NOMO-1 treated with DMSO at 0.1 percent for 48 hours (cell line): ENCODE results near the gene P2RY8.
"Not testable (repeated sequence)": the region's sequence is repeated elsewhere in the genome, so short reads cannot be mapped to it uniquely, and the experiment has no call there.

Experiments
- DNase-seq: peaks from one replicate; lab custom pipeline; 2025; ENCODE audit not compliant: unreplicated experiment; lab: John Stamatoyannopoulos, UW

P2RY8 gene

GRCh38 chrX:1488745-1489144 lies 48.2 kb downstream of the P2RY8 start:
- DNase-seq: no peak

- DNase-seq: no peak
Observed at GRCh38 chrX:1488141-1488540, 48.8 kb downstream of the P2RY8 start.

DNA sequence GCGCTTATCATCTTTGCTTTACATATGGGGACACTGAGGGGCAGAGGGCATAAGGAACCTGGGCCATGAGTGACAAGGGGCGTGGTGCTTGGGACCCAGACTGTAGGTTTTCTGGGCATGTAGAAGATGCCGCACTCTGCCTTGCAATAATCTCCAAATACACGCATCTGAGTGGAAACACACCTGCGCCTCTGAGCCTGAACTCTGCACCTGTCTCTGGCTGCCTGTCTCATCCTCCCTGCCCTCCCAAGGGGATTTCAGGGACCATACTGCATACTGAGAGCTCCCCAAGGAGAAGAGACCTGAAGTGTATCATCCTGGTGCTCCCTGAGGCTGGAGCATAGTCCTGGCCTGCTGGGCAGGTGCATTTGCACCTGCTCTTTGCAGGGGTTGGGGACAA lies 49.6 kb downstream of the P2RY8 start:
- no peak for DNase-seq

DNA sequence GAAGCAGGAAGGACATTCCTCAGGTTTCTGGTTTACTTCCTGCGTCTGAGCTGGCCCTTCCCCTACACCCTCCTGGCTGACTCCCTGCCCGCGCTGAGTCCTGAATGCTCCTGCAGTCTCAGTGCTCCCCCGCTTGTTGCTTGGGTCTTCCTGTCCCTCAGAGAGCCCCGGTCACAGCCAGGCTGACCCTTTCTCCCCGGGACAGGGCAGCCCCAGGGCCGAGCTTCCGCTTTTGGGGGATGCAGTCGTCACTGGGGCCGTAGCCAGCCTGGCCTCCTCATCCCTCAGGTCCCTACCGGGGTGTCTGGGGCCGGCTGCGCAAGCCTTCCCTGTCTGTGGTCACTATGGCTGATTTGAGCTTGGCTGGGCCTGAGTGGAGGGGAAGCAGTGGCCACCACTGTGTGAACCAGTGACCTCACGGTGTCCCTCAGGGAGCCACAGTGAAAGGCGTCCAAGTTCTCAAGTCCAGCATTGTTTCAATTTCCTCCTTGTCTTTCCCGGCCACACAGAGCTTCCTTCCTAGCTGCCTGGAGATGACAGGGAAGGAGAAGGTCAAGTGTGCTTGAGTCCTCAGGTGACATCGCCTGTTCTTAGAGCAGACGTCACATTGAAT lies 50.1 kb downstream of the P2RY8 start:
- no peak for DNase-seq

DNA sequence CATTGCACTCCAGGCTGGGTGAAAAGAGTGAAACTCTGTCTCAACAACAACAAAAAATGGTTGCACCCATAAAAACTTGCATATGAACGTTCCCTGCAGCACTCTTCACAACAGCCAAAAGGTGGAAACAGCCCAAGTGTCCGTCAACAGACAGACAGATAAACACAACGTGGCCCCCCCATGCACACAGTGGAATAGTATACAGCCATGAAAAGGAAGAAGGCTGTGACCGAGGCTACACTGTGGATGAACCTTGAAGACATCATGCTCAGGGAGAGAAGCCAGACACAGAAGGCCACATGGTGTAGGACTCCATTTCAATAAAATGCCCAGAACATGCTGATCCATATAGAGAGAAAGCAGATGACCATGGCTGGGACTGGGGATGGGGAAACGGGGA lies 50.8 kb downstream of the P2RY8 start:
- DNase-seq: no peak

DNA sequence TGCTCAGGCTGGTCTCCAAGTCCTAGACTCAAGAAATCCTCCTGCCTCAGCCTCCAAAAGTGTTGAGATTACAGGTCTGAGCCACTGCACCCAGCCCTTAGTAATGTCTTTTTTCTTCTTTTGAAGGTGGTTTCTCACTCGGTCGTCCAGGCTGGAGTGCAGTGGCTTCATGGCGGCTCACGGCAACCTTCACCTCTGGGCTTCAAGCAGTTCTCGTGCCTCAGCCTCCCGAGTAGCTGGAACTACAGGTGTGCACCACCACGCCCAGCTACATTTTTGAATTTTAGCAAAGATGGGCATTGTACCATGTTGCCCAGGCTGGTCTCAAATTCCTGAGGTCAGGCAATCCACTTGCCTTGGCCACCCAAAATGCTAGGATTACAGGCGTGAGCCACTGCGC lies 52.0 kb downstream of the P2RY8 start:
- no peak for DNase-seq

DNA sequence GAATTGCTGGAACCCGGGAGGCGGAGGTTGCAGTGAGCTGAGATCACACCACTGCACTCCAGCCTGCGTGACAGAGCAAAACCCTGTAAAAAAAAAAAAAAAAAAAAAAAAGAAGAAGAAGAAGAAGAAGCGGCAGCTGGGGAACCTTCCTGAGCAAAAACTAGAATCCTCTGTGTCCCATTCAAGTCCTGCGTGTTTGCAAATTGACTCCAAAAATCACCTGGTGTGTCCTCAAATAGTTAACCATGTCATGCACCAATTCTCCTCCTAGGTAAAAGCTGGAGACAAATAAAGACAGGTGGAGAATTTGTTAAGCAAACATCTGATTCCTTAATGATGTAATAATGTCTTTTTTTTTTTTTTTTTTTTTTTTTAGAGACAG lies 52.4 kb downstream of the P2RY8 start:
- no peak for DNase-seq

DNA sequence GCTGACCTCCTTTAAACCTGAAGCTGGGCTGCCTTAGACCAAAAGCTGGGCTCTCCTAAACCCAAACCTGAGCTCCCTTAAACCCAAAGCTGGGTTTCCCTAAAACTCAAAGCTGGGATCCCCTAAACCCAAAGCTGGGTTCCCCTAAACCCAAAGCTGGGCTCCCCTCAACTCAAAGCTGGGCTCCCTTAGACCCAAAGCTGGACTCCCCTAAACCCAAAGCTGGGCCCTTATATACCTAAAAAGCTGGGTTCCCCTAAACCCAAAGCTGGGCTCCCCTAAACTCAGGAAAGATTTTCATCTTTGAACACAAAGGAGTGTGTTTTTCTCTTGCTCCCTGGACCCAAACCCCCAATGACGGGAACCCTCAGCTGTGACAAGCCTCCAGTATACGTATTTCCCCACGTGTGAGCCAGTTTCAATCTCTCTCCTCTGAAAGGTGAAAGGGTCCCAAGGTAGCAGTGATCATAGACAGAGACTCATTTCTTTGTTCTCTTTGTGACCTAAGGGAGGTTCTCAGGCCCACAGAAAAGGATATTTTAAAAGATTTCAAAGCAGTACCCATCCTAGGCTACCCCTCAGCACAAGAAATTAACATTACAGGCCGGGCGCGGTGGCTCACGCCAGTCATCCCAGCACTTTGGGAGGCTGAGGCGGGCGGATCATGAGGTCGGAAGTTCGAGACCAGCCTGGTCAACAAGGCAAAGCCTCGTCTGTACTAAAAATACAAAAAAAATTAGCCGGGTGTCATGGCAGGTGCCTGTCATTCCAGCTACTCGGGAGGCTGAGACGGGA lies 52.9 kb downstream of the P2RY8 start:
- no peak for DNase-seq

DNA sequence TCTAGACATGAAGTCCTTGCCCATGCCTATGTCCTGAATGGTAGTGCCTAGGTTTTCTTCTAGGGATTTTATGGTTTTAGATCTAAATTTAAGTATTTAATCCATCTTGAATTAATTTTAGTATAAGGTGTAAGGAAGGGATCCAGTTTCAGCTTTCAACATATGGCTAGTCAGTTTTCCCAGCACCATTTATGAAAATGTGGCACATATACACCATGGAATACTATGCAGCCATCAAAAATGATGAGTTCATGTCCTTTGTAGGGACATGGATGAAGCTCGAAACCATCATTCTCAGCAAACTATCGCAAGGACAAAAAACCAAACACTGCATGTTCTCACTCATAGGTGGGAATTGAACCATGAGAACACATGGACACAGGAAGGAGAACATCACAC lies 54.5 kb downstream of the P2RY8 start:
- not testable (repeated sequence) for DNase-seq

DNA sequence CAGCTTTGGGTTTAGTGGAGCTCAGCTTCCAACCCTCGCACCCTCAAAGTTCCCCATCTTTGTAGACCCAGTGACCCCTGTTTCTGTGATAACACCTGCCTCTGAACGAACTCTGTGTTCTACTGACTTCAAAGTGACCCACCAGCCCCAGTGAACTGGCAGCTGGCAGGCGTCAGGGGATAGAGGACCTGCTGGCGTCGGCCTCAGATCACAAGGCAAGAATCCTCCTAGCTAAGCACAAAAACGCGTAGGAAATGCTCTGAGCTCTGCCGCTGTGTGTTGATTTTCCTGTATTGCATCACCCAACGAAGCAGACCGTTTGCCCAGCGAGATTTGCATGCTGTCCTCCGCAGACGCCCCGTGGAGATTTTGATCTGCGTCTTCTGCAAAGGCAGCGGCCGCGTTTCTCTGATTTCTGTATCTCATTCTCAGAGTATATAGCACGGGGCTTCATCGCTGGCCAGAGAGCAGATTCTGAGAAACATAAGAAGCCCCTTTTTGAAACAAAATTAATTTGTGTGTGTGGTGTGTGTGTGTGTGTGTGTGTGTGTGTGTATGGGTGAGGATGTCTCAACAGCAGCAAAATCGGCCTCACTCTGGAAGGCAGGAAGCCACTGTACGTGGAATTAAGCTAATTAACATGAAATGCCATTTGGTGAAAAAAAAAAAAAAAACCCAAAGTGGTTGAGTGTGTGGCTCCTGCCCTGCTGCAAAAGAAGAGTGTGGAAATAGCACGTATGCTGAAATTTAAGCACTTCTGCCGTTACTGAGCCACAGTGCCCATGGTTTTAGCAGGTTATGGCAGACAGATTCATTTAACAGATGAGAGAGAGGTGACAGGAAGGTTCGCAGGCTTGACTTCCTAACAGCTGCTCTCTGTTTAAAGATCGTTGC lies 55.1 kb downstream of the P2RY8 start:
- DNase-seq: no peak

DNA sequence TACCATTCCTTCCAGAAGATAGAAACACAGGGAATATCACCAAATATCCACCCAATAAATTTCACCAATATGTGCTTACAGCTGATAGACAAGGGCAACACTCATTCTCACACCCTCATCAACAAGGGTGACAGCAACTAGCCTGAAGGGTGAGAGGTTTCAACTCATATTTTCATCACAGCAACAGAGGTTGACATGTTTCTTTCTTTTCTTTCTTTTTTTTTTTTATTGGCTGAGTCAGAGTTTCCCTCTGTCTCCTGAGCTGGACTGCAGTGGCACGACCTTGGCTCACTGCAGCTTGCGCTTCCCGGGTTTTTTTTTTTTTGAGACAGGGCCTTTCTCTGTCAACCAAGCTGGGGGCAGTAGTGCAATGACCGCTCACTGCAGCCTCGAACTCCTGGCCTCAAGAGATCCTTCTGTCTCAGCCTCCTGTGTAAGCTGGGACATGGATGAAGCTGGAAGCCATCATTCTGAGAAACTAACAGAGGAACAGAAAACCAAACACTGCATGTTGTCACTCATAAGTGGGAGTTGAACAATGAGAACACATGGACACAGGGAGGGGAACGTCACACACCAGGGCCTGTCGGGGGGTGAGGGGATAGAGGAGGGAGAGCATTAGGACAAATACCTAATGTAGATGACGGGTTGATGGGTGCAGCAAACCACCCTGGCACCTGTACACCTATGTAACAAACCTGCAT lies 56.8 kb downstream of the P2RY8 start:
- DNase-seq: no peak

- DNase-seq: no peak
Observed at GRCh38 chrX:1477801-1478458, 59.1 kb downstream of the P2RY8 start.

GRCh38 chrX:1477229-1477628 lies 59.8 kb downstream of the P2RY8 start:
- no peak for DNase-seq

DNA sequence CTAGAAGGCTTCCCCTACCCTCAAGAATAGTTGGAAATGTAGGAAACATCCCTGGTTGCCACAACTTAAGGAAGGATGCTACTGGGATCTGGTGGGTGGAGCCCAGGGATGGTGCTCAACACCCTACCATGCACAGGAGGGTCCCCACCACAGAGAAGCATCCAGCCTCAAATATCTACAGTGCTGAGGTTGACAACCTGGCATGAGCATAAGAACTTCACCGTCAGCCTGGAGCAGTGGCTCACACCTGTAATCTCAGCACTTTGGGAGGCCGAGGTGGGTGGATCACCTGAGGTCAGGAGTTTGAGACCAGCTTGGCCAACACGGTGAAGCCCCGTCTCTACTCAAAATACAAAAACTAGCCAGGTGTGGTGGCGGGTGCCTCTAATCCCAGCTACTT lies 60.3 kb downstream of the P2RY8 start:
- no peak for DNase-seq

DNA sequence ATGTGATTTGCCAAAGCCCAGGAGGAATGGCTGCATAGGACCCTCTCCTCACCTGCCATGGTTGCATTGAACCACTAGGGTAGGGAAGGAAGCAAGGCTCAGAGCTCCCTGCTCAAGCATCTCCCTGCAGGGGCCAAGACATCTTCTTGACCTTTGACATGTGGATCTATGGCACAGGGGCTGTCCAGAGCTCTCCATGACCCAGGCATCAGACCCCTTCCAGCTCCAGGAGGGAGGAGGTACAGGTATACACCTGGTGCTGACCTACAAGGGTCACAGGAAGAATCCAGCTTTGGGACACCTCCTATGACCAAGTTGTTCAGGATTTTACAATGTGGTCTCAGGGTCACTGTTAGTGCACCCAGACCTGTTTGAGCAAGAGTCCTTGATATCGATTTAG lies 61.1 kb downstream of the P2RY8 start:
- no peak for DNase-seq

GRCh38 chrX:1475481-1475880 lies 61.5 kb downstream of the P2RY8 start:
- no peak for DNase-seq

DNA sequence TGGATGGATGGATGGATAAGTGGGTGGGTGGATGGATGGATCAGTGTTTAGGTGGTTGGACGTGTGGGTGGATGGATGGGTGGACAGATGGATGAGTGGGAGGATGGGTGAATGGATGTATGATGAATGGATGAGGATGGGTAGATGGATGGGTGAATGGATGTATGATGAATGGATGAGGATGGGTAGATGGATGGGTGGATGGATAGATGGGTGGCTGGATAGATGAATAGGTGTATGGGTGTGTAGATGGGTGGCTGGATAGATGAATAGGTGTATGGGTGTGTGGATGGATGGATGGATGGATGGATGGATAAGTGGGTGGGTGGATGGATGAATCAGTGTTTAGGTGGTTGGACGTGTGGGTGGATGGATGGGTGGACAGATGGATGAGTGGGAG lies 62.4 kb downstream of the P2RY8 start:
- DNase-seq: not testable (repeated sequence)

DNA sequence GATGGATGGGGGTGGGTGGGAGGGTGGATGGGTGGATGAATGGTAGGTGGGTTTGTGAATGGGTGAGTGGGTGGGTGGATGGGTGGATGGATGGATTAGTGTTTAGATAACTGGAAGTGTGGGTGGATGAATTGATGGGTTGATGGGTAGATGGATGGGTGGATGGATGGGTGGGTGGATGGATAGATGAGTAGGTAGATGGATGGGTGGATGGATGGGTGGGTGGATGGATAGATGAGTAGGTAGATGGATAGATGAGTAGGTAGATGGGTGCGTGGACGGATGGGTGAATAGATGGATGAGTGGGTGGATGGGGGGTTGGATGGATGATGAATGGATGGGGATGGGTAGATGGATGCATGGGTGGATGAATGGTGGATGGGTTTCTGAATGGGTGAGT lies 64.0 kb downstream of the P2RY8 start:
- no peak for DNase-seq

DNA sequence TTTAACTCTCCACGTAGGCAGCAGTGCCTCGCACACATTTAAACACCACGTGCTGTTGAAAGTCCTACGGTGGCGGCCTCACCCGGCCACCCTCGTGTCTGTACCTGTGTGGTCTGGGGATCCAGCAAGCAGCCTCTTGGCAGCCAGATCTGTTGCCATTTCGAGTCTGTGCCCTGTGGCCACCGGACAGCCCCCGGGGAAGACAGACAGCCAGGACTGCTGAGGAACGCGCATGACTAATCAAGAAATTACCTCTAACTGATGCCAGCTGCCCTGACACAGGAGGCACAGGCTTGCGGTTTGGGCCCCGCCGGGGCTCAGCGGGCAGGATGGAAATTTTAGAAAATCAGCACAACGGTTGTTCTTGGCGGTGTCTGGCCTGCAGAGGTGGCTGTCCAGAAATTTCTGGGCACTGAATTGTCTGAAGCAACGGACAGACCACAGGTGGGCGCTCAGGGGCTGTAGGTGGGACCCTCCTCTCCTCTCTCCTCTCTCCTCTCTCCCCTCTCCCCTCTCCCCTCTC lies 68.7 kb downstream of the P2RY8 start:
- DNase-seq: peak; percentile 98

GRCh38 chrX:1466971-1467561 lies 69.9 kb downstream of the P2RY8 start:
- DNase-seq: peak; percentile 83
